ENCODE measurements around the gene CITED4. TPM values are rescaled to one million over a fixed set of nuclear protein-coding genes. Genes with fewer than 3 reads are reported as not detected.
"Not testable (repeated sequence)": the region's sequence is repeated elsewhere in the genome, so short reads cannot be mapped to it uniquely, and the experiment has no call there.

Gene CITED4
- total RNA-seq, 1 donor from 2014 or later: 7.1 TPM

- H3K36me3 ChIP-seq (ENCODE audit: insufficient read depth, low read length): no peaks in the 10 kb centered on the region
- H3K4me1 ChIP-seq (ENCODE audit: insufficient read depth, low read length): peaks cover 16% of the 10 kb centered on the region
- H3K27me3 ChIP-seq (ENCODE audit: insufficient read depth, low read length): no peaks in the 10 kb centered on the region
- H3K9me3 ChIP-seq (ENCODE audit: insufficient read depth, low read depth, low read length): peaks cover 19% of the 10 kb centered on the region
- H3K79me2 ChIP-seq (ENCODE audit: insufficient read depth, low read length): no peaks in the 10 kb centered on the region
- no peak overlapping the region for H3K9ac ChIP-seq (ENCODE audit: low read length)
- FAIRE-seq (no peak), DNase-seq (ENCODE audit: low read depth) (no peak)
- H3K4me2 ChIP-seq (ENCODE audit: low read length): no peak overlapping the region
- Mint-ChIP-seq H3K4me1 (ENCODE audit: low read depth, unreplicated experiment) (peaks cover 13% of the 10 kb centered on the region), H3K4me3 (ENCODE audit: unreplicated experiment) (no peak overlapping the region), H3K36me3 (ENCODE audit: low read depth, unreplicated experiment) (no peaks in the 10 kb centered on the region), H3K27me3 (ENCODE audit: low read depth, unreplicated experiment) (peaks cover under 1% of the 10 kb centered on the region), H3K9me3 (ENCODE audit: unreplicated experiment) (peaks cover 15% of the 10 kb centered on the region), H3K27ac (ENCODE audit: unreplicated experiment) (no peak overlapping the region)
- TF ChIP-seq EZH2 (IDR thresholded peaks at IDR 0.05; ENCODE audit: insufficient read depth, low read length) (no peak), CTCF (IDR thresholded peaks at IDR 0.05; ENCODE audit: insufficient read depth, low read depth, low read length) (no peak)
- H4K20me1 ChIP-seq (ENCODE audit: insufficient read depth, low read length): no peaks in the 10 kb centered on the region
- no peak overlapping the region for H3K27ac ChIP-seq (ENCODE audit: low read depth, low read length)
- no peak overlapping the region for H3K4me3 ChIP-seq (ENCODE audit: insufficient read depth, low read depth, low read length)
- H2AFZ ChIP-seq (ENCODE audit: low read depth, low read length): no peak overlapping the region
Observed at GRCh38 chr1:40895601-40896000, 33.4 kb upstream of the CITED4 start.

GRCh38 chr1:40894858-40895257 lies 32.7 kb upstream of the CITED4 start:
- H2AFZ ChIP-seq (ENCODE audit: low read depth, low read length); H3K4me2 ChIP-seq (ENCODE audit: low read length); H4K20me1 ChIP-seq (ENCODE audit: insufficient read depth, low read length); FAIRE-seq; H3K9ac ChIP-seq (ENCODE audit: low read length); H3K4me3 Mint-ChIP-seq (ENCODE audit: unreplicated experiment); H3K4me3 ChIP-seq (ENCODE audit: insufficient read depth, low read depth, low read length); DNase-seq (ENCODE audit: low read depth); H3K79me2 ChIP-seq (ENCODE audit: insufficient read depth, low read length); H3K27me3 Mint-ChIP-seq (ENCODE audit: low read depth, unreplicated experiment); H3K27ac Mint-ChIP-seq (ENCODE audit: unreplicated experiment); H3K27ac ChIP-seq (ENCODE audit: low read depth, low read length); H3K36me3 ChIP-seq (ENCODE audit: insufficient read depth, low read length); H3K36me3 Mint-ChIP-seq (ENCODE audit: low read depth, unreplicated experiment); H3K27me3 ChIP-seq (ENCODE audit: insufficient read depth, low read length): not testable (repeated sequence)
- H3K4me1 Mint-ChIP-seq (ENCODE audit: low read depth, unreplicated experiment): peaks cover 13% of the 10 kb centered on the region
- Histone ChIP-seq H3K9me3 (ENCODE audit: insufficient read depth, low read depth, low read length) (peaks cover 19% of the 10 kb centered on the region), H3K4me1 (ENCODE audit: insufficient read depth, low read length) (peaks cover 16% of the 10 kb centered on the region)
- H3K9me3 Mint-ChIP-seq (ENCODE audit: unreplicated experiment): peaks cover 15% of the 10 kb centered on the region

- no peak overlapping the region for H3K27ac ChIP-seq (ENCODE audit: low read depth, low read length)
- H3K79me2 ChIP-seq (ENCODE audit: insufficient read depth, low read length): no peaks in the 10 kb centered on the region
- no peak overlapping the region for H2AFZ ChIP-seq (ENCODE audit: low read depth, low read length)
- H3K36me3 Mint-ChIP-seq (ENCODE audit: low read depth, unreplicated experiment): no peaks in the 10 kb centered on the region
- peaks cover 13% of the 10 kb centered on the region for H3K4me1 Mint-ChIP-seq (ENCODE audit: low read depth, unreplicated experiment)
- no peak overlapping the region for H3K4me3 ChIP-seq (ENCODE audit: insufficient read depth, low read depth, low read length)
- peaks cover 15% of the 10 kb centered on the region for H3K9me3 Mint-ChIP-seq (ENCODE audit: unreplicated experiment)
- H3K27ac Mint-ChIP-seq (ENCODE audit: unreplicated experiment): no peak overlapping the region
- H3K36me3 ChIP-seq (ENCODE audit: insufficient read depth, low read length): no peaks in the 10 kb centered on the region
- DNase-seq (ENCODE audit: low read depth) (no peak), FAIRE-seq (no peak)
- H3K9me3 ChIP-seq (ENCODE audit: insufficient read depth, low read depth, low read length): peaks cover 19% of the 10 kb centered on the region
- no peak for TF ChIP-seq EZH2 (IDR thresholded peaks at IDR 0.05; ENCODE audit: insufficient read depth, low read length)
- no peak for TF ChIP-seq CTCF (IDR thresholded peaks at IDR 0.05; ENCODE audit: insufficient read depth, low read depth, low read length)
- no peaks in the 10 kb centered on the region for H4K20me1 ChIP-seq (ENCODE audit: insufficient read depth, low read length)
- no peak overlapping the region for H3K4me3 Mint-ChIP-seq (ENCODE audit: unreplicated experiment)
- H3K4me1 ChIP-seq (ENCODE audit: insufficient read depth, low read length): peaks cover 16% of the 10 kb centered on the region
- peaks cover 4% of the 10 kb centered on the region for H3K27me3 Mint-ChIP-seq (ENCODE audit: low read depth, unreplicated experiment)
- no peaks in the 10 kb centered on the region for H3K27me3 ChIP-seq (ENCODE audit: insufficient read depth, low read length)
- no peak overlapping the region for H3K4me2 ChIP-seq (ENCODE audit: low read length)
- H3K9ac ChIP-seq (ENCODE audit: low read length): no peak overlapping the region
Observed at GRCh38 chr1:40894455-40894854, 32.3 kb upstream of the CITED4 start.
